Endothelial cell of umbilical vein (primary cell): Measurements from ENCODE around the gene IQCE. TPM values are rescaled to one million over a fixed set of nuclear protein-coding genes. Genes with fewer than 3 reads are reported as not detected.

Experiments
- BruUV-seq: library from RNA; stranded (reverse); fragments of 400-500 nt; replicated peaks from 2 replicates; lab custom pipeline; 2021; lab: Mats Ljungman, UMichigan
- CTCF ChIA-PET: fragments of 300-600, 350-600 bp; sonication (Branson Sonifier 250); formaldehyde crosslinking; loops from one replicate; lab custom pipeline; 2021; ENCODE audit warnings: antibody characterized with exemption, inconsistent platforms; lab: Charles Lee
- POLR2A ChIA-PET: fragments of 300-600, 350-600 bp; sonication (Branson Sonifier 250); formaldehyde crosslinking; loops from one replicate; lab custom pipeline; 2021; ENCODE audit warnings: antibody characterized with exemption, inconsistent platforms; lab: Charles Lee
- DNase-seq: peaks from one replicate; pipeline ENCODE4 v3.0.0-alpha.2; 2011; ENCODE audit warnings: low read depth, low spot score
- FAIRE-seq: peaks from 2 replicates; lab custom pipeline; 2011; peaks lifted over from hg19 to GRCh38; lab: Jason Lieb, UNC
- H2AFZ ChIP-seq: 2 replicates; pipeline ENCODE4 v1.6.0; 2012; ENCODE audit warnings: low read depth, low read length, control low read depth, inconsistent platforms
- H3K27ac ChIP-seq: 2 replicates; pipeline ENCODE4 v1.5.1; 2011; ENCODE audit warnings: low read depth, mild to moderate bottlenecking, control low read depth, low read length, moderate library complexity; ENCODE audit not compliant: insufficient read depth
- H3K27me3 ChIP-seq, 2 experiments: 2 replicates each; pipeline versions ENCODE4 v1.6.0 to v1.6.1; 2011; ENCODE audit warnings: low read length in 2 of 2, mixed read lengths in 1 of 2; ENCODE audit not compliant: control insufficient read depth in 2 of 2, insufficient read depth in 2 of 2
- H3K36me3 ChIP-seq, 2 experiments: 2 replicates in 1 of 2; 3 replicates in 1 of 2; pipeline ENCODE4 v1.5.1; 2011; ENCODE audit warnings: low read length in 2 of 2, mild to moderate bottlenecking in 1 of 2, moderate library complexity in 1 of 2; ENCODE audit not compliant: control insufficient read depth in 2 of 2, insufficient read depth in 2 of 2; ENCODE audit errors: extremely low read depth in 1 of 2
- H3K4me1 ChIP-seq: 3 replicates; pipeline ENCODE4 v1.5.1; 2011; ENCODE audit warnings: mild to moderate bottlenecking, low read length; ENCODE audit not compliant: control insufficient read depth, insufficient read depth; ENCODE audit errors: extremely low read depth
- H3K4me2 ChIP-seq: 2 replicates; pipeline ENCODE4 v1.6.1; 2011; ENCODE audit warnings: low read length, control low read depth, mixed read lengths; ENCODE audit not compliant: insufficient read depth
- H3K4me3 ChIP-seq, 3 experiments: fragments of 200-600 bp in 1 of 3; sonication (generic), shearing (Covaris generic) in 1 of 3; replicated peaks in 1 of 3; 2 replicates each; pipeline ENCODE4 v1.5.1; 2011 to 2016; ENCODE audit warnings: control low read depth in 3 of 3, low read length in 3 of 3, mild to moderate bottlenecking in 2 of 3, inconsistent platforms in 1 of 3, low read depth in 1 of 3, moderate library complexity in 1 of 3; ENCODE audit not compliant: insufficient read depth in 1 of 3
- H3K79me2 ChIP-seq: 2 replicates; pipeline ENCODE4 v1.6.0; 2012; ENCODE audit warnings: low read length, inconsistent platforms; ENCODE audit not compliant: control insufficient read depth, insufficient read depth
- H3K9ac ChIP-seq: replicated peaks from 2 replicates; pipeline ENCODE3; 2011; ENCODE audit warnings: low read length, control low read depth; ENCODE audit not compliant: insufficient read depth; ENCODE audit errors: extremely low read depth
- H3K9me1 ChIP-seq: replicated peaks from 3 replicates; pipeline ENCODE4 v1.6.0; 2011; ENCODE audit warnings: mild to moderate bottlenecking, low read length; ENCODE audit not compliant: control insufficient read depth, insufficient read depth; ENCODE audit errors: extremely low read depth
- H3K9me3 ChIP-seq: replicated peaks from 2 replicates; pipeline ENCODE4 v1.5.1; 2012; ENCODE audit warnings: low read length, inconsistent platforms; ENCODE audit not compliant: control insufficient read depth, insufficient read depth
- H4K20me1 ChIP-seq: replicated peaks from 2 replicates; pipeline ENCODE3; 2011; ENCODE audit warnings: mild to moderate bottlenecking, low read length; ENCODE audit not compliant: control insufficient read depth, insufficient read depth; ENCODE audit errors: extremely low read depth
- EZH2 ChIP-seq: IDR thresholded peaks from 2 replicates; pipeline ENCODE4 v1.6.1; 2012; ENCODE audit warnings: borderline replicate concordance, low read depth, mild to moderate bottlenecking, moderate library complexity, low read length, inconsistent platforms; ENCODE audit not compliant: severe bottlenecking
- FOS ChIP-seq: IDR thresholded peaks from 2 replicates; pipeline ENCODE4 v1.6.1; 2011; ENCODE audit warnings: mild to moderate bottlenecking, low read length, moderate library complexity, borderline replicate concordance; ENCODE audit not compliant: insufficient read depth
- GATA2 ChIP-seq: IDR thresholded peaks from 2 replicates; pipeline ENCODE4 v1.7.0; 2011; ENCODE audit warnings: low read depth, mild to moderate bottlenecking, moderate library complexity, mixed read lengths, low read length; ENCODE audit not compliant: insufficient read length, insufficient read depth
- POLR2A ChIP-seq: IDR thresholded peaks from 2 replicates; pipeline ENCODE4 v1.6.1; 2012; ENCODE audit warnings: low read depth, mild to moderate bottlenecking, control low read depth, low read length
- POLR2AphosphoS5 ChIP-seq: IDR thresholded peaks from 2 replicates; pipeline ENCODE4 v1.6.1; 2012; ENCODE audit warnings: low read depth, mild to moderate bottlenecking, control low read depth, low read length, moderate library complexity; ENCODE audit not compliant: insufficient read depth
- dilution Hi-C: fragments of 300-500 bp; cut with MboI; formaldehyde crosslinking; loops from one replicate; pipeline ENCODE4 v1.15.0; 2019; ENCODE audit warnings: low sequenced_read_pairs; ENCODE audit not compliant: extremely low pct_ligation_motif_present
- intact Hi-C: fragments of 100-400 bp; cut with micrococcal nuclease; formaldehyde crosslinking; loops from one replicate; pipeline ENCODE4 v1.10.0; 2022
- polyA plus RNA-seq, 4 experiments: library from polyadenylated mRNA; depleted of rRNA in 3 of 4; stranded (reverse) in 3 of 4; unstranded in 1 of 4; fragments of >200 nt; gene quantifications; 2 replicates each; pipeline versions ENCODE4 v1.2.1 to v1.2.3, GENCODE V29; 2011 to 2012; ENCODE audit warnings: missing spikeins in 1 of 4
- total RNA-seq: library from RNA; stranded (reverse); gene quantifications from 2 replicates; pipeline ENCODE4 v1.2.3, GENCODE V29; 2021
- TF ChIP-seq, protein P1 (sequence below): IDR thresholded peaks from 2 replicates; pipeline ENCODE4 v1.6.1; 2011; ENCODE audit not compliant: insufficient read depth, insufficient read length
- TF ChIP-seq, protein P2 (sequence below), 2 donors: IDR thresholded peaks; 1 replicate in 1 of 2; 2 replicates in 1 of 2; pipeline ENCODE4 v1.5.1; 2011; ENCODE audit warnings: low read length in 2 of 2, mild to moderate bottlenecking in 2 of 2, moderate library complexity in 2 of 2, control low read depth in 1 of 2, inconsistent platforms in 1 of 2, low read depth in 1 of 2; ENCODE audit not compliant: insufficient read depth in 1 of 2; ENCODE audit errors: extremely low read depth in 1 of 2

IQCE gene
- total and polyA plus RNA-seq, 2 donors (not counting 3 experiments of a cell fraction or from before 2014, with no cell fraction given): 4.9 to 14.5 TPM

DNA sequence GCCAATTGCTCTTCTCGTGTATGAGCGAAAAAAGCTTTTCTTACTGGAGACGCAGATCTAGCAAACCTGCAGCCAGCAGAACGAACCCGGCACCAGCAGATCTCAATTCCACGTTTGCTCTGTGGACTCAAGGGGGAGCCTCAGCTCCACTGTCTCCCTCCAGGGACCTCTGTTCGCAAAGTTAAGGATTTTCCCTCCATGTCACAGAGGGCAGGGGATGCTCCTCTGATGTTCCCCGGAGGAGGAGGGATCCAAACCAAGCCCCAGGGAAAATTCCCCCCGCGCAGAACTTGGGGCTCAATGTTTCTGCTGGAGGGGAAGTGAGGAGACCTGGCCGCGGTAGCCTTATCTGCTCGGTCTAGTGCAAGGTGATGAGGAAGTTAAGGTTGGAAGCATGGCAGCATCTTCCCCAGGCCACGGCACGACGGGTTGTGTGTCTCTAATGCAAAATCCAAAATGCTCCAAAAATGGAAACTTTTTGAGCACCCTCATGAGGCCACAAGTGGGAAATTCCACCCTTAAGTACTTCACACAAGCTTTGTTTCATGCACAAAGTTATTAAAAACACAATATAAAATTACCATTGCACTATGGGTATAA, 9.0 kb downstream of the IQCE start:
- H3K9ac ChIP-seq: no peak overlapping the region
- TF ChIP-seq GATA2 (no peak), POLR2AphosphoS5 (no peak), POLR2A (no peak), EZH2 (no peak), FOS (no peak)
- TF ChIP-seq, protein P1, sequence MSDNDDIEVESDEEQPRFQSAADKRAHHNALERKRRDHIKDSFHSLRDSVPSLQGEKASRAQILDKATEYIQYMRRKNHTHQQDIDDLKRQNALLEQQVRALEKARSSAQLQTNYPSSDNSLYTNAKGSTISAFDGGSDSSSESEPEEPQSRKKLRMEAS: no peak
- TF ChIP-seq, protein P2, sequence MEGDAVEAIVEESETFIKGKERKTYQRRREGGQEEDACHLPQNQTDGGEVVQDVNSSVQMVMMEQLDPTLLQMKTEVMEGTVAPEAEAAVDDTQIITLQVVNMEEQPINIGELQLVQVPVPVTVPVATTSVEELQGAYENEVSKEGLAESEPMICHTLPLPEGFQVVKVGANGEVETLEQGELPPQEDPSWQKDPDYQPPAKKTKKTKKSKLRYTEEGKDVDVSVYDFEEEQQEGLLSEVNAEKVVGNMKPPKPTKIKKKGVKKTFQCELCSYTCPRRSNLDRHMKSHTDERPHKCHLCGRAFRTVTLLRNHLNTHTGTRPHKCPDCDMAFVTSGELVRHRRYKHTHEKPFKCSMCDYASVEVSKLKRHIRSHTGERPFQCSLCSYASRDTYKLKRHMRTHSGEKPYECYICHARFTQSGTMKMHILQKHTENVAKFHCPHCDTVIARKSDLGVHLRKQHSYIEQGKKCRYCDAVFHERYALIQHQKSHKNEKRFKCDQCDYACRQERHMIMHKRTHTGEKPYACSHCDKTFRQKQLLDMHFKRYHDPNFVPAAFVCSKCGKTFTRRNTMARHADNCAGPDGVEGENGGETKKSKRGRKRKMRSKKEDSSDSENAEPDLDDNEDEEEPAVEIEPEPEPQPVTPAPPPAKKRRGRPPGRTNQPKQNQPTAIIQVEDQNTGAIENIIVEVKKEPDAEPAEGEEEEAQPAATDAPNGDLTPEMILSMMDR (IDR thresholded peaks at IDR 0.05; ENCODE audit: extremely low read depth in 1 of 2, insufficient read depth in 1 of 2, low read depth in 1 of 2, low read length in 2 of 2): peak; percentile 25 to 57
- no peaks in the 10 kb centered on the region for H3K36me3 ChIP-seq
- H4K20me1 ChIP-seq: no peaks in the 10 kb centered on the region
- H3K9me3 ChIP-seq: no peaks in the 10 kb centered on the region
- intact Hi-C loops (loop anchor here (1.0 kb wide), 1 partner anchor 114 kb away; no protein-coding TSS in a partner anchor), dilution Hi-C loops (no loop called here)
- H3K4me1 ChIP-seq: peaks cover 17% of the 10 kb centered on the region
- ChIA-PET CTCF (interaction anchor here (0.6 to 2.4 kb wide), 10 partner anchors 41 to 142 kb away, joined by 3 to 18 read pairs (median 4); partner anchors contain the start of gene TTYH3), POLR2A (no interaction called here)
- no peaks in the 10 kb centered on the region for H3K79me2 ChIP-seq
- no peaks in the 10 kb centered on the region for H3K27me3 ChIP-seq
- DNase-seq (no peak), FAIRE-seq (no peak)
- no TSS peak for BruUV-seq
- no peak overlapping the region for H3K4me3 ChIP-seq
- H3K27ac ChIP-seq: no peak overlapping the region
- H2AFZ ChIP-seq: no peak overlapping the region
- no peaks in the 10 kb centered on the region for H3K9me1 ChIP-seq
- H3K4me2 ChIP-seq: no peak overlapping the region
